Right lobe of liver (tissue), 4 donors: ENCODE data around the gene ZMYND19.

Experiments
- POLR2A ChIP-seq: fragments of 450-650 bp; IDR thresholded peaks from one replicate; pipeline ENCODE4 v1.6.1; 2017; ENCODE audit warnings: antibody characterized with exemption, mild to moderate bottlenecking
- TF ChIP-seq, protein P1 (sequence below), 4 donors: fragments of 200-600 bp in 3 of 4; fragments of 450-650 bp in 1 of 4; IDR thresholded peaks; one replicate each; pipeline versions ENCODE4 v1.5.1 to v1.8.0; 2016 to 2022; ENCODE audit warnings: antibody characterized with exemption in 4 of 4, mild to moderate bottlenecking in 2 of 4
- donor health status: DM: no; HTN: no; CAD: no.
- donor health status: DM: no; HTN: no; CAD: no.
- donor health status: DM: no; HTN: yes; CAD: no.

DNA sequence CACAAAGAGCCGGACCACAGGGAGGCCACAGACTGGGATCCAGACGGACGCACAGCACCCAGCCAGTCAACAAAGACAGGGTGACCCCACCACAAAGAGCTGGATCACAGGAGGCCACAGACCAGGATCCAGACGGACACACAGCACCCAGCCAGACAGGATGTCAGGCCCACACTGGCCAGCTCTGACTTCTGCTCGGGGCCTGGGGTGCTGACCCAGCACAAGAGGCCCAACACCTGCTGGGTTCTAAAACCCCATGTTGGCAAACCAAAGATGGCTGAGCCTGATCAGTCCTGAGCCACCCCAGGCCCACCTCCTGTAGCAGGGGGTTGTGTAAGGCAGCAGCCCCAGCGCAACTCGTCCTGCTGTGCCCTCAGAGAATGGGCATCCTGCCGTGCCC lies 6.4 kb downstream of the ZMYND19 start:
- TF ChIP-seq, protein P1, sequence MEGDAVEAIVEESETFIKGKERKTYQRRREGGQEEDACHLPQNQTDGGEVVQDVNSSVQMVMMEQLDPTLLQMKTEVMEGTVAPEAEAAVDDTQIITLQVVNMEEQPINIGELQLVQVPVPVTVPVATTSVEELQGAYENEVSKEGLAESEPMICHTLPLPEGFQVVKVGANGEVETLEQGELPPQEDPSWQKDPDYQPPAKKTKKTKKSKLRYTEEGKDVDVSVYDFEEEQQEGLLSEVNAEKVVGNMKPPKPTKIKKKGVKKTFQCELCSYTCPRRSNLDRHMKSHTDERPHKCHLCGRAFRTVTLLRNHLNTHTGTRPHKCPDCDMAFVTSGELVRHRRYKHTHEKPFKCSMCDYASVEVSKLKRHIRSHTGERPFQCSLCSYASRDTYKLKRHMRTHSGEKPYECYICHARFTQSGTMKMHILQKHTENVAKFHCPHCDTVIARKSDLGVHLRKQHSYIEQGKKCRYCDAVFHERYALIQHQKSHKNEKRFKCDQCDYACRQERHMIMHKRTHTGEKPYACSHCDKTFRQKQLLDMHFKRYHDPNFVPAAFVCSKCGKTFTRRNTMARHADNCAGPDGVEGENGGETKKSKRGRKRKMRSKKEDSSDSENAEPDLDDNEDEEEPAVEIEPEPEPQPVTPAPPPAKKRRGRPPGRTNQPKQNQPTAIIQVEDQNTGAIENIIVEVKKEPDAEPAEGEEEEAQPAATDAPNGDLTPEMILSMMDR (IDR thresholded peaks at IDR 0.05) = no peak
- no peak for TF ChIP-seq POLR2A
